ENCODE data around the gene LCMT1. TPM values are rescaled to one million over a fixed set of nuclear protein-coding genes. Genes with fewer than 3 reads are reported as not detected.

Gene LCMT1
- total and polyA plus RNA-seq, 4 donors = 40.1 to 70.9 (median 59.0) TPM

DNA sequence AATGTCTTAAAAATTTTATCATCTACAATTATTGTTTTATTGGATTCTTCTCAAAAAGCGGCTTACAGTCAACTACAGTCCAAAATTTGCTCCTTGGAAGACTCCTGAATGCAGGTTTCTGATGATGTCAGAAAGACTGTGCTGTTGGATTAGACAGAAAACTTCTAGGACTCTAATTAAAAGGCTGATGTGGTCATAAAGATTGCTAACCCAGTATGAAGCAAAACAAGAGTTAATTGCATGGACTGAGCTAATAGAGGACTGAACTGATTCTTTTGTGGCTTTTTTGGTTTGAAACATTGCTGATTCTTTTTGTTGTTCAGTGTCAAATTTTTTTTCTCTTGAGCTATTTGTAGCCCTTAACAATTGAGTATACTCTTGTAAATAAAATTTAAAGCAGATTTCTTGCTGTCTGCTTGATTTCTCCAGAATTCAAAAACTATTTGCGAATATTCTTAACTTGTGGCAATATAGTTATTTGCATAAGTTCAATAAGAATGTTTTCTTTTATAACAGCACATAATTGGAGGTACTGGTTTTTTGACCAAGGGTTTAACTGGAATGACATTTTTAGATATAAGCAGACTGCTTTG lies 33.1 kb upstream of the LCMT1 start:
- H3K27ac ChIP-seq (ENCODE audit: low read depth, low read length) = no peak overlapping the region
- H3K9me3 ChIP-seq (ENCODE audit: control insufficient read depth, insufficient read depth, low read length) = peaks cover 3% of the 10 kb centered on the region
- WGBS (ENCODE audit: insufficient coverage) = no CpG with 5 or more reads among the region's 2 CpGs

DNA sequence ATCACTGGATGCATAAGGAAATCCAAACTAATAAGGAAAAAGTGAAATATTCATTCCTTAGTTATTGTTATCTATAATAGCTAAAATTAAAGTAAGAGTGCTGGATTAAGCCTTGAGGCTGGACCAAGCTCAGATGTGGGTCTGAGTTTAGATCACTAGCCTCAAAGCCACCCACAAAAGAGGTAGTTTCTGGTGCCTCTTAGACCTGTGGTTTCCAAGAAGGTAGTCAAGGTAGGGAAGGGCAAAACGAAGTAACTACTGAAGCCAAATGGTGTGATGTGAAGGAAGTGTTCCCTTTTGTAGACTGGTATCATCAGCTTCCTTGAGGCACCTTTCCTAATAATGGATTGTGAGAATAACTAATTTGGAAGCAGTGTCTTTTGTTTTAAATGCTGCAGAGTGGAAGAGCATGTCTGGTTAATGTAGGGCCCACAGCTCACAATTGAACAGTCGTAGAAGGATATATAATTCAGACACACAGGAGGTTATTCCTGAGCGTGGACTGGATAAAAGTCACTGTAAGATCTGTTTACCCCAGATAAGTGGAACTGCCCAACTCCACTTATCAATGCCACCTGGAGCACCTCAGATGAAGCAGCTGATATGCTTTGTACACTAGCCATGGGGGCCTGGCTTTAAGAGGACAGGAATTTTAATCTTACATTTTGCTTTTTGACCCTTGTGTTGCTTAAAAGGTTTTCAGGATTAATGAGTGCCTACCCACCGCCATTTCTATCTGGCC lies 31.7 kb upstream of the LCMT1 start:
- Histone ChIP-seq H3K4me1 (ENCODE audit: control insufficient read depth, insufficient read depth, low read length) (no peaks in the 10 kb centered on the region), H3K27me3 (ENCODE audit: control insufficient read depth, insufficient read depth, low read length) (no peaks in the 10 kb centered on the region), H3K4me3 (ENCODE audit: low read depth, low read length) (no peak overlapping the region), H3K27ac (ENCODE audit: low read depth, low read length) (no peak overlapping the region), H3K36me3 (ENCODE audit: control insufficient read depth, insufficient read depth, low read length) (no peaks in the 10 kb centered on the region), H3K9me3 (ENCODE audit: control insufficient read depth, insufficient read depth, low read length) (peaks cover 3% of the 10 kb centered on the region)
- no peak for DNase-seq (ENCODE audit: low read depth in 4 of 6, low spot score in 6 of 6)
- 61% methylated on average over 3 of the region's 4 CpGs for WGBS (ENCODE audit: insufficient coverage)

More for the DNA sequence above, 33.1 kb upstream of the LCMT1 start:
- Histone ChIP-seq H3K27me3 (ENCODE audit: control insufficient read depth, insufficient read depth, low read length) (no peaks in the 10 kb centered on the region), H3K36me3 (ENCODE audit: control insufficient read depth, insufficient read depth, low read length) (no peaks in the 10 kb centered on the region), H3K4me1 (ENCODE audit: control insufficient read depth, insufficient read depth, low read length) (no peaks in the 10 kb centered on the region), H3K4me3 (ENCODE audit: low read depth, low read length) (no peak overlapping the region)
- DNase-seq (ENCODE audit: low read depth in 4 of 6, low spot score in 6 of 6) = no peak

DNA sequence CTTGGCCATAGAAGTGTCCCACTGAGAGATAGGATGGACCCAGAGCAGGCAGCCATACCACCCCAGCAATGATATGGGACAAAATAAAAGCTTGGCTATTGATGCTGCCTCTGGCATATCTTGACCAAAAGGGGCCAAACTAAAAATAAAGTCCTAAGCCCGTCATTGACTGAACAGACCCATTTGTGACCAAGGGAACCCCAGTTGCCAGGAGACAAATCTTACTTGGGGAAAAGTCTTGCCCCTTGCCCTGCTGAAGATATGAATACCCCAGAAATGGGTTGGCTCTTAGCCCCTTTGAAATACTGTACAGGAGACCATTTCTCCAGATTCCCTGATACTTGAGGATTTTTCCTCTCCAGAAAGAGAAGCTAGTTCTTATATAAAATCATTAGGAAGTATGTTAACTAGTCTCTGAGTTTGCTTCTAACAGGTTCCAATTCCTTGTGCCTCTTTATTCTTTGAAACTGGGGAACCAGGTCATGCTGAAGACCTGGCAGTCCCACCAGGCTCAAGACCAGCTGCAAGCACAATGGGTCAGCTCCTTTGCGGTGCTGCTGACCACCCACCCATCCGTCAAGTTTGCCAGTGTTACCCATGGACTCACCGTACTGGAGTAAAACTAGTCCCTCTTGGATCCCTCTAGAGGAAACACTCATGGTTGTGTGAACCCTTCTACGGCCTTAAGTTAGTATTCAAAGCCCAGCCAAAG lies 31.0 kb upstream of the LCMT1 start:
- Histone ChIP-seq H3K4me3 (ENCODE audit: low read depth, low read length) (no peak overlapping the region), H3K9me3 (ENCODE audit: control insufficient read depth, insufficient read depth, low read length) (peaks cover 3% of the 10 kb centered on the region), H3K27ac (ENCODE audit: low read depth, low read length) (no peak overlapping the region), H3K4me1 (ENCODE audit: control insufficient read depth, insufficient read depth, low read length) (no peaks in the 10 kb centered on the region), H3K27me3 (ENCODE audit: control insufficient read depth, insufficient read depth, low read length) (no peaks in the 10 kb centered on the region), H3K36me3 (ENCODE audit: control insufficient read depth, insufficient read depth, low read length) (no peaks in the 10 kb centered on the region)
- 85% methylated on average over 4 of the region's 5 CpGs for WGBS (ENCODE audit: insufficient coverage)
- no peak for DNase-seq (ENCODE audit: low read depth in 4 of 6, low spot score in 6 of 6)

DNA sequence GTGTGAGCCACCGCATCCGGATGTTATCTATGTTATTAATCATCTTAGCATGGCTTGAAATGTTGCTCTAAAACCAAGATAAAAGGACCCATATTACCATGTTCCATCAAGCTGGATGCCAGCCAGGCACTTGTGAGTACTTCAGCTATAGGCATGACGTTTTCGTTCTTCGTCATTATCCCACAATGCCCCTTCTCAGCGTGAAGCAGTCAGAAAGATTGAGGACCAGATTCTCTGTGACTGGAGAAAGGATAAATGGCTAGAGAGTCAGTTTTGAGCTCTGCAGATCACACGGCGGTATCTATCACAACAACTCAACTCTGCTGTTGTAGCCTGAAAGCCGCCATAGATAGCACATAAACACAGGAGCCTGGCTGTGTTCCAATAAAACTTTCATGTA lies 29.8 kb upstream of the LCMT1 start:
- H3K36me3 ChIP-seq (ENCODE audit: control insufficient read depth, insufficient read depth, low read length) = no peaks in the 10 kb centered on the region
- no peak overlapping the region for H3K27ac ChIP-seq (ENCODE audit: low read depth, low read length)
- no peaks in the 10 kb centered on the region for H3K4me1 ChIP-seq (ENCODE audit: control insufficient read depth, insufficient read depth, low read length)
- no peak for DNase-seq (ENCODE audit: low read depth in 4 of 6, low spot score in 6 of 6)
- no peaks in the 10 kb centered on the region for H3K27me3 ChIP-seq (ENCODE audit: control insufficient read depth, insufficient read depth, low read length)
- peaks cover 3% of the 10 kb centered on the region for H3K9me3 ChIP-seq (ENCODE audit: control insufficient read depth, insufficient read depth, low read length)
- 100% methylated on average over 1 of the region's 9 CpGs for WGBS (ENCODE audit: insufficient coverage)
- H3K4me3 ChIP-seq (ENCODE audit: low read depth, low read length) = no peak overlapping the region

DNA sequence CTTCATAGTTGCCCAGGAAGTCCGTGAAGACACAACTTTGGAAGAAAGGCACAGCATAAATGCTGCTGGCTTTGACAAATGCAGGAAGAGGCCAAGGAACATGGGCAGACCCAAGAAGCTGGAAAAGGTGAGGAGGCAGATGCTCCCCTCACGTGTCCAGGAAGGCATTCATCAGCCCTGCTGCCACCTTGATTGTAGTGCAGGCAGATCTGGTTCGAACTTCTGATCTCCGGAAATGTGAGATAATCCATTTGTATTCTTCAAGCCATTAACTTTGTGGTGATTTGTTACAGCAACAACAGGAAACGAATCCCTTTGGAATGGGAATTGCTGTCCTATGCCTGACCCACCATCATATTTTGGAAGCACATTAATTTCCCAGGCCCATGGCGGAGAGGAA lies 28.5 kb upstream of the LCMT1 start:
- no peaks in the 10 kb centered on the region for H3K4me1 ChIP-seq (ENCODE audit: control insufficient read depth, insufficient read depth, low read length)
- no peaks in the 10 kb centered on the region for H3K36me3 ChIP-seq (ENCODE audit: control insufficient read depth, insufficient read depth, low read length)
- no peak overlapping the region for H3K4me3 ChIP-seq (ENCODE audit: low read depth, low read length)
- peaks cover 3% of the 10 kb centered on the region for H3K9me3 ChIP-seq (ENCODE audit: control insufficient read depth, insufficient read depth, low read length)
- no peak overlapping the region for H3K27ac ChIP-seq (ENCODE audit: low read depth, low read length)
- WGBS (ENCODE audit: insufficient coverage) = 92% methylated on average over 4 of the region's 6 CpGs
- DNase-seq (ENCODE audit: low read depth in 4 of 6, low spot score in 6 of 6) = no peak
- H3K27me3 ChIP-seq (ENCODE audit: control insufficient read depth, insufficient read depth, low read length) = no peaks in the 10 kb centered on the region

DNA sequence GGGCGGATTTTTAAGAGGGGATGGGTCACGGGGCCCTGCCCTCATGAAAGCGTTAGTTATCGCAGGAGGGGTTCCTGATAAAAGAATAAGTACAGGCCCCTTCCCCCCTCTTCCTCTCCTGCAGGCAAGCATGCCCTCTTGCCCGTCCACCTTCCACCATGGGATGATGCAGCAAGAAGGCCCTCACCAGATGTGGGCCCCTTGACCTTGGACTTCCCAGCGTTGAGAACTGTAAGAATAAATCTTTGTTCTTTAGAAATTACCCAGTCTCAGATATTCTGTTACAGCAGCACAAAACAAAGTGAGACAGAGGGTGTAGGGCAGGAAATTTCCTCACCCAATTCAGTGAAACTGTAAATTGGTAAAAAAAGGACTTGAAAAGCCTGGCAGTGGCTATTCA lies 27.8 kb upstream of the LCMT1 start:
- no peaks in the 10 kb centered on the region for H3K9me3 ChIP-seq (ENCODE audit: control insufficient read depth, insufficient read depth, low read length)
- no CpG with 5 or more reads among the region's 6 CpGs for WGBS (ENCODE audit: insufficient coverage)
- no peaks in the 10 kb centered on the region for H3K4me1 ChIP-seq (ENCODE audit: control insufficient read depth, insufficient read depth, low read length)
- no peaks in the 10 kb centered on the region for H3K27me3 ChIP-seq (ENCODE audit: control insufficient read depth, insufficient read depth, low read length)
- no peaks in the 10 kb centered on the region for H3K36me3 ChIP-seq (ENCODE audit: control insufficient read depth, insufficient read depth, low read length)
- no peak overlapping the region for H3K4me3 ChIP-seq (ENCODE audit: low read depth, low read length)
- no peak for DNase-seq (ENCODE audit: low read depth in 4 of 6, low spot score in 6 of 6)
- H3K27ac ChIP-seq (ENCODE audit: low read depth, low read length) = no peak overlapping the region

DNA sequence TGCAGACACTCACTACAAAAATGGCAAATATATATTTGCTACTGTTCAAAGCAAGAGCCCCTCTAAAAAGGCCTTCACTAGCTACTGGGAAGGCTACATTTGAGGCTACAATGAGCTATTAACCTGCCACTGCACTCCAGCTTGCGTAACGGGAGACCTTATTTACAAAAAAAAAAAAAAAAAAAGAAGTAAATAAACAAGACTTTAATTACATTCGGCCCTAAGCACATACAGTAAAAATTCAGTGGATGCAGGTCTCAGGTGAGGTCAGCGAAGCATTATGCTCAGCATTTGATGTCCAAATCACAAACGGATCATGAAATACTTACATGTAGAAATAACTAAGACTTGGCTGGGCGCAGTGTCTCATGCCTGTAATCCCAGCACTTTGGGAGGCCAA lies 26.7 kb upstream of the LCMT1 start:
- H3K4me3 ChIP-seq (ENCODE audit: low read depth, low read length) = no peak overlapping the region
- no peak overlapping the region for H3K27ac ChIP-seq (ENCODE audit: low read depth, low read length)
- H3K9me3 ChIP-seq (ENCODE audit: control insufficient read depth, insufficient read depth, low read length) = no peaks in the 10 kb centered on the region
- H3K36me3 ChIP-seq (ENCODE audit: control insufficient read depth, insufficient read depth, low read length) = no peaks in the 10 kb centered on the region
- 94% methylated on average over 2 of the region's 6 CpGs for WGBS (ENCODE audit: insufficient coverage)
- H3K4me1 ChIP-seq (ENCODE audit: control insufficient read depth, insufficient read depth, low read length) = peaks cover 4% of the 10 kb centered on the region
- H3K27me3 ChIP-seq (ENCODE audit: control insufficient read depth, insufficient read depth, low read length) = no peaks in the 10 kb centered on the region
- no peak for DNase-seq (ENCODE audit: low read depth in 4 of 6, low spot score in 6 of 6)

DNA sequence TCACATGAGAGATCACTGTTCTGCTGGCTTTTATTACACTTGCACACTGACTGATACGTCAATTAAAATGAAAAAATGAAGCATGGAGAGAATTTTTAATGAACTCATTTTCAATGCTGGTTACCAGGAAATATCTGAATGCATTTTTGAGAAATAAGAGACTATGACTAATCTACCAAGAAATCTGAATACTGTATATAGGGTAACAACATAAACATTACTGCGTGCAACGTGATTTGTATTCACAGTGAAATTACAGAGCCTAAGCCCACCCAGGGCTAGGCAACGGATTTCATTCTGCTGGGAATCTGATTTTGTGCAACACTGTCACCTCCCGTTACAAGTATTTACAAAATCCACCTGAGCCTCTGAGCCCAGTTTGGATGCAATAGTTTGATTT lies 23.8 kb upstream of the LCMT1 start:
- H3K27me3 ChIP-seq (ENCODE audit: control insufficient read depth, insufficient read depth, low read length) = no peaks in the 10 kb centered on the region
- WGBS (ENCODE audit: insufficient coverage) = no CpG with 5 or more reads among the region's 5 CpGs
- DNase-seq (ENCODE audit: low read depth in 4 of 6, low spot score in 6 of 6) = no peak

DNA sequence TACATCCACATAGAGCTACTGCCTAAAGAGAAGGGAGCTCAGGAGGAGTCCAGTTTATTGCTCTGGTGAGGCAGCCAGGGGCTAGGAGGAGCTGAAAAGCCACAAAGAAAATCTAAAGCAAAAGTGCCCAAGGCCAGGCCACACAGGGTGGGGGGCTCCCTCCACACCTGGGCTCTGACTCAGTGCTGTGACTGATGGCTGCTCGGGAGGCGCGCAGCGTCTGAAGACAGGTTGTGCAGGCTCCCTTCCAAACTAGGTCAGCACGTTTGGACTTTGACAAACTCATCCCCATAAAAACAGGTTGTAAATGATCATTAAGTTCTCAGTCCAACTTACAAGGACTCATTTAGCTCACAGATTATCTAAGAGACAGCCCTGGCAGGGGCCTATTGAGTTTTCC lies 22.2 kb upstream of the LCMT1 start:
- Histone ChIP-seq H3K27ac (ENCODE audit: low read depth, low read length) (no peak overlapping the region), H3K27me3 (ENCODE audit: control insufficient read depth, insufficient read depth, low read length) (no peaks in the 10 kb centered on the region), H3K4me3 (ENCODE audit: low read depth, low read length) (no peak overlapping the region), H3K4me1 (ENCODE audit: control insufficient read depth, insufficient read depth, low read length) (peaks cover 8% of the 10 kb centered on the region), H3K36me3 (ENCODE audit: control insufficient read depth, insufficient read depth, low read length) (no peaks in the 10 kb centered on the region), H3K9me3 (ENCODE audit: control insufficient read depth, insufficient read depth, low read length) (no peaks in the 10 kb centered on the region)
- WGBS (ENCODE audit: insufficient coverage) = 53% methylated on average over 5 of the region's 5 CpGs
- DNase-seq (ENCODE audit: low read depth in 4 of 6, low spot score in 6 of 6) = no peak

More for the DNA sequence above, 23.8 kb upstream of the LCMT1 start:
- Histone ChIP-seq H3K4me3 (ENCODE audit: low read depth, low read length) (no peak overlapping the region), H3K36me3 (ENCODE audit: control insufficient read depth, insufficient read depth, low read length) (no peaks in the 10 kb centered on the region), H3K4me1 (ENCODE audit: control insufficient read depth, insufficient read depth, low read length) (peaks cover 8% of the 10 kb centered on the region), H3K9me3 (ENCODE audit: control insufficient read depth, insufficient read depth, low read length) (no peaks in the 10 kb centered on the region), H3K27ac (ENCODE audit: low read depth, low read length) (no peak overlapping the region)
